GM19438 (cell line): ENCODE results near the gene ATP2B3.

Source experiments
- ATAC-seq: cut with Tn5 transposase; IDR thresholded peaks from one replicate; pipeline ENCODE4 v1.9.1; 2021; ENCODE audit warnings: low read depth; ENCODE audit not compliant: unreplicated experiment

The ATP2B3 gene

DNA sequence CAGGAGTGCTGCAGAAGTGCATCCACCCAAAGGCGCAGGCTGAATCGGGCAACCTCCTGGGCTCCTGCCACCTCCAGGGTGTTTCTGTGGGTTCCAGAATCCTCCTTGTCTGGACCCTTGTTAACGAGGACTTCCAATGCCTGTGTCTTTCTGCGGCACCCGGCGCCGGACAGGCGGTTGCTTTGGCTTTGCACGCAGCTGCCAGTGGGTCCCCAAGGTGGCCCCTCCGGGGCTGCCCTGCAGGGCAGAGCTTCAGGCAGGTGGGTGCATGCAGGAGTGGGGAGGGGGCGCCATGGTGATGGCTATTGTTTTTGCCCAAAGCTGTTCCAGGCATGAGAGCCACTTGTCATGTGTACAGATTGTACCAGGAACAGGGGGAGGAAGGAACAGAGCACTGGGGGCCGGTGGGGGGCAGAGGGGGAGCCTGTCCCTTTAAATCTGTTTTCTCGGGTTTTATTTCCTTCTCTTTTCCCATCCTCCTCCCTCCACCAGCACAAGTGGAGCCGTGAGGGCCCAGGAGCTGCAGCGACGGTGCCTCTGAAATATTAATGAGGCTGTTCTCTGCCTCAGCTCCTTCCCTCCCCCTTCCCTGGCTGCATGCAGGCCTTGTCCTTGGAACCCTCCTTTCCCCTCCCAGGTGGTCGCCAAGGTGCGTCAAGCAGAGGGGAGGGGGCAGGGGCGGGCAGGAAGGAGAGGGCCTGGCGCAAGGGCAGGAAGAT lies 13.1 kb downstream of the ATP2B3 start:
- ATAC-seq, result no peak

DNA sequence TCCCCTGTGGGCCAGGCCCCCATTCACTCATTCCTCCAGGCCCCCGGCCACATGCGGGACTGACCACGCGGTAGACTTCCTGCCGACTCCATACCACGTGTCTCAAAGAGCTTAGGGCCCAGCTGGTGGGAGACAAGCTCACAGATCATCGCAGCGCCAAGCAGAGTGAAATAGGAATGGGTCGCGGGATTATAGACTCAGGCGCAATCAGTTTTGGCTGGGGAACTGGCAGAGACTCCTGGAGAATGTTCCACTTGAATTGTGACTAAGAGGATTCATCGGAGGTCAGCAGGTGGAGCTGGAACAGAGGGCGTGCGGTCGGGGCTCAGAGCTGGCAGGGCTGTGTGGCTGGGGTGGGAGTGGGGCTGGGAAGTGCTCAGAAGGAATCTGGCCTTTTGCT lies 15.6 kb downstream of the ATP2B3 start:
- no peak for ATAC-seq

GRCh38 chrX:153537080-153537479 lies 19.6 kb downstream of the ATP2B3 start:
- ATAC-seq, result no peak

DNA sequence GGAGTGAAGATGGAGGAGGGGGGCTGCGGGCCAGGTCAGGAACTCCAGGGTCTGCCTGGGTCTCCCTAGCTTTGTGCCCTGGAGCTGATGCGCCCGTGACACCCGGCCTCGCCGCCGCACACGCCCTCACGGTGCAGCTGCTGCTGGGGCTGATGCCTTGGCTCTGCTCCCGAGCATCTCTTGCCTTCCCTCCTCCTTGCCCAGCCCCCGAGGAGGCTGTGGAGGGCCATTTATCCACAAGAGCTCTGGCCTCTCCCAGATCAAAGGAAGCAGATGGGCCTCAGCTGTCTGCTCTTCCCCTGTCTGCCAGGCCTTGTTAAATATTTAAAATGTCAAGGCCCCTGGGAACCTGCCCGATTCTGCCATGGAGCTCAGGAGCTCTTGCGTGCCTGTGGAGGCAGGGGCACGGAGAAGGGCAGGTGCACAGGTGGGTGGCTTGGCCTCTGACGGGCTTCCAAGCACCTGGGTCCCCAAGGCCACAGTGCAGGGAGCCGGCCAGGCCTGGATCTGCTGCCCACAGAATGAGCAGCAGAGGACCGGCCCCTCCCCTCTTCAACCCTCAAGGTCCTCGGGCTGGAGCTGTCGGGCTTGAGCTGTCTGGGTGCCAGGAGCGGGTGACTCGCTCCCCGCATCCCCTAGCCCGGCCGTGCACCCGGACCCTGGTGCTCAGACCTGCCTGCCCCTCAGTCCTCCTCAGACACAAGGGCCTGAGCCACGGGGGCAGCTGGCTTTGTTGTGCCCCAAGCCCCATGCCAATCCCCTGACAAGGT lies 20.3 kb downstream of the ATP2B3 start:
- ATAC-seq, result no peak

GRCh38 chrX:153538424-153538823 lies 21.0 kb downstream of the ATP2B3 start:
- ATAC-seq, result no peak

- ATAC-seq, result peak; percentile 82
Measured at GRCh38 chrX:153539171-153539978, 21.9 kb downstream of the ATP2B3 start.

DNA sequence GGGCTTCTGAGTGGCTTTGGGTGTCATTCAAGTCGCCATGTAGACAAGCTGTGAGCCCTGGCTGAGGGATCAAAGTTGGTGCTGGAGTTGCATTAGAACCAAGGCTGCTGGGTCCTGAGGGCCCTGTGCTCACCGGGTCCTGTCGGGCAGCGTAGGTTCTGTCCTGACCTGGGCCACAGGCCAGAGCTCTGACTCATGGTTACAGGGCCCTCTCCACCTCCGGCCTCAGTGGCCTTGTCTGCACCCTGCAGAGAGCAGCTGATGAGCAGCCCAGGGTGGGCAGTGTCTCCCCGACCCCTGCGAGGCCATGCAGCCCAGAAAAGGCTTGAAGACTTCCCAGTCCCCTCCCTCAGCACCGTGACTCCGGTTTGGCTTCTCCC lies 22.5 kb downstream of the ATP2B3 start:
- ATAC-seq, result no peak

DNA sequence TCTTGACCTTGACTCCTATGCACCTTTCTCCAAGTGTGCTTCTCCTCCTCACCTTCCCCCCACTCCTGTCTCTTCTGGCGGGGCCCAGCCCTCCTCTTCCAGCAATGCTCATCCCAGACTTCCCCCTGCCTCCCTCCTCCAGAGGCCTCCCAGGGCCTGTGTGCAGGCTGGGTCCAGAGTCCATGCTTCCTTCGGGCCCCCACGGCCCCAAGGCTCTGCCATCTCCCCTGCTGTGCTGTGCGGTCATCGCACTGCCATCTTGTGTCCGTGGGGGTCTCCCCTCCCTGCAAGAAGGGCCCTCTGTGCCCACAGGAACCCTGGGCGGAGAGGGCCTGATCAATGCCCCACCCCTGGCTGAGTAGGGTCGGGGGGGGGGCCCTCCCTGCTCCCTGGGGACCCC lies 27.3 kb downstream of the ATP2B3 start:
- no peak for ATAC-seq

DNA sequence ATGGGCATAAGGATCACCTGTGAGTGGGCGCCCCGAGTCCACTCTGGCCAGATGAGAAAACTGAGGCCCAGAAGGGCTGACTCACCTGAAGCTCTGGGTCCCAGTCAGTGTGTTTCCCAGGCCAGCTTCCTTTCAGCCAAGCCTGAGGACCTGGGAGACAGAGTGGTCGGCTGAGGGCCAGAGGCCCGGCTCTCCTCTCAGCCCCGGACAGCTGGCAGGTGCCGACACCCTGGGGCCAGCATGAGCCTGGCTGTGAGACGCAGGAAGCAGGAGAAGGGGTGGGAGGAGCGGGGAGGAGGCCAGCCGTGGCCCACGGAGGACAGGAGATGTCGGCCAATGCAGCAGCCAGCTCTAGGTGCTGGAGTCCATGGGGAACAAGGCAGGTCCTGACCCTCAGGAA lies 28.9 kb downstream of the ATP2B3 start:
- ATAC-seq, result no peak

DNA sequence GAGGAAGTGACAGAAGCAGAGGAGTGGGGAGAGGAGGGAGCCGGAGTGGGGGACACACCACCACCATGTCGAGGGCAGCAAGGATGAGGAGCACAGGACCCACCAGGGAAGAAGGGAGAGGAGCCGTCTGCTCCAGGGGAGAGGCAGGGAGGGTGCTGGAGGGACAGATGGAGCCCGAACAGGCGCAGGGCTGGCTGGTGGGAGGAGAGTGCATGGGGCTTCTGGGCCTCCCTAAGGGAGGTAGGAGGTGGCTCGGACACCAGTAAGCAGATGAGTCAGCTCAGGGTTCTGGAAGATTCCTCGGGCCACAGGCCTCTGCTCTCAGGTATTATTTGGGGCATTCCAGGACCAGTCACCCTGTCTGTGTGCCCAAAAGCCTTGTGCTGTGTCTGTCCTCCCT lies 29.8 kb downstream of the ATP2B3 start:
- ATAC-seq, result no peak

GRCh38 chrX:153549231-153549630 lies 31.8 kb downstream of the ATP2B3 start:
- ATAC-seq, result no peak

- ATAC-seq, result no peak
Measured at GRCh38 chrX:153549807-153550206, 32.4 kb downstream of the ATP2B3 start.

DNA sequence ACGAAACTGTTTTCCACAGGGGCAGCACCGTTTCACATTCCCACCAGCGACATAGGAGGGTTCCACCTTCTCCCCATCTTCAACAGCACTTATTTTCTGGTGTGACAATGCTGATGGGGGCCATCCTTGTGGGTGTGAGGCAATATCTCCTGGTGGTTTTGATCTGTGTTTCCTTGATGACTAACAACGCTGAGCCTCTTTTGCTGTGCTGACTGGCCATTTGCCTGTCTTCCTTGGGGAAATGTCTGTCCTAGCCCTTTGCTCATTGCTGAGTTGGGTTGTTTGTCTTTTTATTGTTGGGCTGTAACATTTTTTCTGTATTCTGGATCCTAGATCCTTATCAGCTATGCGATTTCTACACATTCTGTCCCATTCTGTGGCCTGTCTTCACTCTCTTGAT lies 33.7 kb downstream of the ATP2B3 start:
- no peak for ATAC-seq

GRCh38 chrX:153554519-153555167 lies 37.2 kb downstream of the ATP2B3 start:
- no peak for ATAC-seq

- ATAC-seq, result no peak
Measured at GRCh38 chrX:153556767-153557166, 39.3 kb downstream of the ATP2B3 start.

DNA sequence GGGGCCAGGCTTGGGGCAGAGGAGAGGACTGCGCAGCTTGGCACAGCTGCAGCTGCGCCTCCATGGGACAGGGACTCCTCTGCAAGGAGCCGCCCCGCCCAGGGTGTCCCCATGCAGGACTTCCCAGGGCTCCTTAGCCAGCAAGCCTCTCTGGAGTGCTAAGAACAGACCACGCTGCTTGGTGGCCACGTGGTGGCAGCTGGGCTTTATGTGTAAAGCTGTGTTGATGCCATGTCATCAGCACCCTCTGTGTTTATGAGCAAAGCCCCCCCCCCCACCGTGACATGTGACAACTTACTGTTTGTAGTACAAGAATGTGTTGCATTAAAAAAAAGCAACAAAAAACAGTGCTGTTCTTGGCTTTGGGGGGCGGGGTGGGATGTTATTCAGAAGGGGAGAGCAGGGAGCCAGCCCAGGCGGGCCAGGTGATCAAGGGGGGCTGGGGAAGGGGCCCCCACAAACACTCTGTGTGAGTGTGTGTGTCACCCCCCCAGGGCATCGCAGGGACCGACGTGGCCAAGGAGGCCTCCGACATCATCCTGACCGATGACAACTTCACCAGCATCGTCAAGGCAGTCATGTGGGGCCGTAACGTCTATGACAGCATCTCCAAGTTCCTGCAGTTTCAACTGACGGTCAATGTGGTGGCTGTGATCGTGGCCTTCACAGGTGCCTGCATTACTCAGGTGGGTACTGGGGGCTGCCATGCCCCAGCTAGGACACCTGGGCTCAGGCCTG lies 40.3 kb downstream of the ATP2B3 start:
- ATAC-seq, result no peak

GRCh38 chrX:153560000-153560399 lies 42.6 kb downstream of the ATP2B3 start:
- ATAC-seq, result no peak

- ATAC-seq, result no peak
Measured at GRCh38 chrX:153560466-153560865, 43.0 kb downstream of the ATP2B3 start.

DNA sequence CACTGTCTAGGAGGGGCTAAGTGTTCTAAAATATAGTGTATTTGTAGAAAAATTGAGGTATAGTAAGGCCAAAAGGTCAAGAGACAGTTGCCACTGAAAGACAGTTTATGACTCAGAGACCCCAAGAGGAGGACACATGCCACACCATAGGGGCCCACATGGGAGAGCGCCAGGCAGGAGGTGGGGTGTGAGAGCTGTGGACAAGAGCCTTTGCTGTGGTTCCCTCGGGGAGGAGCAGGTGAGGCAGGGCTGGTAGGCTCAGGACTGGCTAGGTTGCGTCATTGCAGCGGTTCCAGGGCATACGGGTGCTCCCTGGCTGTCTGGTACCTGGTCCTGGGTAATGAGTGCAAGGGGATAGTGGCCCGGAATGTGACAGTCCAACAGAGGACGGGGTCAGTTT lies 43.9 kb downstream of the ATP2B3 start:
- no peak for ATAC-seq

- no peak for ATAC-seq
Measured at GRCh38 chrX:153562546-153562945, 45.1 kb downstream of the ATP2B3 start.
